PC-3 (cell line): Measurements from ENCODE around the gene ABHD6. TPM values are rescaled to one million over a fixed set of nuclear protein-coding genes. Genes with fewer than 3 reads are reported as not detected.
"Not testable (repeated sequence)": the region's sequence is repeated elsewhere in the genome, so short reads cannot be mapped to it uniquely, and the experiment has no call there.

Experiments used
- ATAC-seq: fragments of 200-7000 bp; cut with Tn5 transposase; 2 replicates; pipeline ENCODE4 v1.9.1; 2020; ENCODE audit warnings: mild to moderate bottlenecking, moderate library complexity
- BruUV-seq: library from RNA; stranded (reverse); fragments of 400-500 nt; replicated peaks from 2 replicates; lab custom pipeline; 2021; lab: Mats Ljungman, UMichigan
- CTCF ChIA-PET: fragments of 300-600 bp; sonication (Branson Sonifier 250); formaldehyde crosslinking; loops from one replicate; lab custom pipeline; 2022; ENCODE audit warnings: antibody characterized with exemption; lab: Charles Lee
- POLR2A ChIA-PET: fragments of 300-600 bp; sonication (Branson Sonifier 250); formaldehyde crosslinking; loops from one replicate; lab custom pipeline; 2022; ENCODE audit warnings: antibody characterized with exemption; ENCODE audit not compliant: unreplicated experiment; lab: Charles Lee
- DNase-seq: peaks from one replicate; pipeline ENCODE4 v3.0.0-alpha.2; 2015
- H2AFZ ChIP-seq: fragments of 300-600 bp; sonication (generic); 2 replicates; pipeline ENCODE4 v1.6.0; 2016; ENCODE audit warnings: antibody characterized with exemption, low read length
- H3F3A ChIP-seq: fragments of 300-600 bp; sonication (generic); one replicate; pipeline ENCODE4 v1.6.0; 2017; ENCODE audit warnings: antibody characterized with exemption, low read length, control low read depth, mild to moderate bottlenecking; ENCODE audit not compliant: unreplicated experiment
- H3K27ac ChIP-seq: fragments of 300-600 bp; sonication (generic); 2 replicates; pipeline ENCODE4 v1.5.1; 2016; ENCODE audit warnings: mild to moderate bottlenecking, low read length
- H3K27me3 ChIP-seq: fragments of 300-600 bp; sonication (generic); 2 replicates; pipeline ENCODE4 v1.6.1; 2016; ENCODE audit warnings: low read length, mixed read lengths
- H3K36me3 ChIP-seq: fragments of 300-600 bp; sonication (generic); 2 replicates; pipeline ENCODE4 v1.6.1; 2016; ENCODE audit warnings: low read depth, mixed run types, low read length, mixed read lengths
- H3K4me1 ChIP-seq: fragments of 300-600 bp; sonication (generic); 2 replicates; pipeline ENCODE4 v1.5.1; 2016; ENCODE audit warnings: low read length; ENCODE audit not compliant: insufficient read depth
- H3K4me2 ChIP-seq: fragments of 300-600 bp; sonication (generic); 2 replicates; pipeline ENCODE4 v1.6.0; 2016; ENCODE audit warnings: low read length
- H3K4me3 ChIP-seq: fragments of 300-600 bp; sonication (generic); 2 replicates; pipeline ENCODE4 v1.5.1; 2016; ENCODE audit warnings: mild to moderate bottlenecking, low read length, mixed read lengths
- H3K79me2 ChIP-seq: fragments of 300-600 bp; sonication (generic); 2 replicates; pipeline ENCODE4 v1.6.1; 2017; ENCODE audit warnings: low read length, mixed read lengths
- H3K9ac ChIP-seq: fragments of 300-600 bp; sonication (generic); 2 replicates; pipeline ENCODE4 v1.6.0; 2016; ENCODE audit warnings: mild to moderate bottlenecking, low read length
- H3K9me2 ChIP-seq: fragments of 300-600 bp; sonication (generic); replicated peaks from 2 replicates; pipeline ENCODE4 v1.6.1; 2016; ENCODE audit warnings: mixed run types, low read length, mixed read lengths
- H3K9me3 ChIP-seq: fragments of 300-600 bp; sonication (generic); 2 replicates; pipeline ENCODE4 v1.6.1; 2016; ENCODE audit warnings: low read length, mixed read lengths
- H4K20me1 ChIP-seq: fragments of 300-600 bp; sonication (generic); 2 replicates; pipeline ENCODE4 v1.6.1; 2016; ENCODE audit warnings: low read length, mixed read lengths
- CTCF ChIP-seq: fragments of 300-600 bp; sonication (generic); conservative IDR thresholded peaks from 2 replicates; pipeline ENCODE4 v1.5.1; 2017; ENCODE audit warnings: antibody characterized with exemption, low read depth, mild to moderate bottlenecking, low read length
- EZH2 ChIP-seq: fragments of 300-600 bp; sonication (generic); IDR thresholded peaks from one replicate; pipeline ENCODE4 v1.6.1; 2017; ENCODE audit warnings: antibody characterized with exemption, mild to moderate bottlenecking, low read length; ENCODE audit not compliant: unreplicated experiment
- EZH2phosphoT487 ChIP-seq: fragments of 300-600 bp; sonication (generic); IDR thresholded peaks from 2 replicates; pipeline ENCODE4 v1.6.1; 2018; ENCODE audit warnings: mild to moderate bottlenecking, antibody characterized with exemption, low read length, borderline replicate concordance
- intact Hi-C: fragments of 100-400 bp; cut with micrococcal nuclease; formaldehyde crosslinking; loops from 2 replicates; pipeline ENCODE4 v1.9.0; 2023
- total RNA-seq: library from RNA; depleted of rRNA; stranded (reverse); fragments of >200 nt; gene quantifications from 2 replicates; pipeline ENCODE4 v1.2.3, GENCODE V29; 2014

ABHD6 gene
- total RNA-seq, 1 experiment from 2014 or later: 13.4 TPM

GRCh38 chr3:58336135-58336882 is 98.7 kb downstream of the ABHD6 start:
- Histone ChIP-seq H3K9me2 (no peaks in the 10 kb centered on the region), H4K20me1 (no peaks in the 10 kb centered on the region), H3K4me2 (peak overlapping the region; percentile 55), H3K36me3 (no peaks in the 10 kb centered on the region), H3K9me3 (no peaks in the 10 kb centered on the region), H3K27ac (peak overlapping the region; percentile 68), H3K79me2 (peaks cover 22% of the 10 kb centered on the region), H3F3A (peaks cover 5% of the 10 kb centered on the region), H3K4me1 (peaks cover 43% of the 10 kb centered on the region), H3K9ac (no peak overlapping the region), H3K27me3 (no peaks in the 10 kb centered on the region), H2AFZ (no peak overlapping the region), H3K4me3 (no peak overlapping the region)
- ATAC-seq (peak; percentile 16), DNase-seq (peak; percentile 83)
- TF ChIP-seq EZH2phosphoT487 (no peak), EZH2 (no peak), CTCF (no peak)
- intact Hi-C loops: no loop called here
- ChIA-PET CTCF (interaction anchor here (0.5 to 0.8 kb wide), 2 partner anchors 23 to 30 kb away, joined by 4 to 10 read pairs; partner anchors contain the start of gene HTD2), POLR2A (interaction anchor here (0.6 to 0.7 kb wide), 3 partner anchors 38 to 106 kb away, joined by 3 read pairs; no protein-coding TSS in a partner anchor)
- TSS peak; percentile 9 for BruUV-seq

DNA sequence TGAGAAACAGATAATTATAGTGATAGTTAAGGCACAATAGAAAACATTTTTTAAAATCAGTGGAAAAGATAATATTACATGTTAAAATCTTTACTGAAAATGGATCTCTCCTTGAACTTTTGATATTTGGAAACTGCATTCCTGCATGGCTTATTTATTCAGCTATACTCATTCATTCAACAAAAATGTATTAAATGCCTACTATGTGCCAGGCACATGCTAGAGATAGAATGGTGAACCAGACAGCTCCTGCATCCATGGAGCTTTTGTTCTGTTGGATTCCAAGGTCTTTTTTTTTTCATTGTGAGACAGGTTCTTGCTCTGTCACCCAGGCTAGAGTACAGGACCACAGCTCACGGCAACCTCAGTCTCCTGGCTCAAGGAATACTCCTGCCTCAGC is 99.6 kb downstream of the ABHD6 start:
- intact Hi-C loops: no loop called here
- ATAC-seq: no peak

GRCh38 chr3:58339146-58339545 is 101.6 kb downstream of the ABHD6 start:
- DNase-seq, H3F3A ChIP-seq, H3K27ac ChIP-seq, H3K9me3 ChIP-seq, H4K20me1 ChIP-seq, H3K4me3 ChIP-seq, POLR2A ChIA-PET, H3K4me2 ChIP-seq, H2AFZ ChIP-seq, CTCF ChIA-PET, ATAC-seq, H3K27me3 ChIP-seq, intact Hi-C loops, BruUV-seq, H3K9me2 ChIP-seq, H3K36me3 ChIP-seq, H3K9ac ChIP-seq: not testable (repeated sequence)
- H3K79me2 ChIP-seq: peaks cover 11% of the 10 kb centered on the region
- peaks cover 33% of the 10 kb centered on the region for H3K4me1 ChIP-seq

More for the DNA sequence above, 99.6 kb downstream of the ABHD6 start:
- no peak overlapping the region for H3K4me3 ChIP-seq
- H2AFZ ChIP-seq: no peak overlapping the region
- H3K4me2 ChIP-seq: no peak overlapping the region
- ChIA-PET POLR2A (interaction anchor here (0.6 to 0.7 kb wide), 2 partner anchors 14 to 37 kb away, joined by 3 to 5 read pairs; no protein-coding TSS in a partner anchor), CTCF (no interaction called here)
- peaks cover 22% of the 10 kb centered on the region for H3K79me2 ChIP-seq
- H3F3A ChIP-seq: peaks cover 5% of the 10 kb centered on the region
- H3K27ac ChIP-seq: no peak overlapping the region
- TF ChIP-seq CTCF: no peak
- TF ChIP-seq EZH2phosphoT487: no peak
- TF ChIP-seq EZH2: no peak
- no peak overlapping the region for H3K9ac ChIP-seq
- H3K9me2 ChIP-seq: no peaks in the 10 kb centered on the region
- H3K4me1 ChIP-seq: peaks cover 42% of the 10 kb centered on the region
- H3K27me3 ChIP-seq: no peaks in the 10 kb centered on the region
- H4K20me1 ChIP-seq: no peaks in the 10 kb centered on the region
- BruUV-seq: no TSS peak
- DNase-seq: no peak
- H3K36me3 ChIP-seq: no peaks in the 10 kb centered on the region
- no peaks in the 10 kb centered on the region for H3K9me3 ChIP-seq
